ENCODE results near the gene CHPT1.
"Not testable (repeated sequence)": the region's sequence is repeated elsewhere in the genome, so short reads cannot be mapped to it uniquely, and the experiment has no call there.

The CHPT1 gene

GRCh38 chr12:101727098-101727497, 29.7 kb downstream of the CHPT1 start:
- Histone ChIP-seq H3K27ac (no peak overlapping the region), H3K9me3 (ENCODE audit: low read depth, low read length) (no peaks in the 10 kb centered on the region), H3K4me3 (no peak overlapping the region), H3K9ac (ENCODE audit: insufficient read length) (no peak overlapping the region), H3K36me3 (ENCODE audit: insufficient read depth, low read length) (peaks cover 21% of the 10 kb centered on the region)
- TF ChIP-seq POLR2AphosphoS5 (IDR thresholded peaks at IDR 0.05; ENCODE audit: borderline replicate concordance, low read depth, low read length) (no peak), EZH2 (IDR thresholded peaks at IDR 0.05) (no peak), FOXP2 (optimal IDR thresholded peaks at IDR 0.05; ENCODE audit: control extremely low read depth, extremely low read length, insufficient read depth) (no peak)
- DNase-seq (ENCODE audit: low read depth, low spot score) = no peak

- H3K27ac ChIP-seq = no peak overlapping the region
- DNase-seq (ENCODE audit: low read depth, low spot score) = no peak
- H3K36me3 ChIP-seq (ENCODE audit: insufficient read depth, low read length) = peaks cover 21% of the 10 kb centered on the region
- no peak overlapping the region for H3K4me3 ChIP-seq
- no peak for TF ChIP-seq EZH2 (IDR thresholded peaks at IDR 0.05)
- no peak overlapping the region for H3K9ac ChIP-seq (ENCODE audit: insufficient read length)
- no peaks in the 10 kb centered on the region for H3K9me3 ChIP-seq (ENCODE audit: low read depth, low read length)
Measured at GRCh38 chr12:101729842-101730241, 32.4 kb downstream of the CHPT1 start.

- Histone ChIP-seq H3K9me3 (ENCODE audit: low read depth, low read length) (no peaks in the 10 kb centered on the region), H3K9ac (ENCODE audit: insufficient read length) (no peak overlapping the region), H3K27ac (no peak overlapping the region), H3K36me3 (ENCODE audit: insufficient read depth, low read length) (peaks cover 11% of the 10 kb centered on the region), H3K4me3 (no peak overlapping the region)
- DNase-seq (ENCODE audit: low read depth, low spot score) = no peak
- TF ChIP-seq EZH2 (IDR thresholded peaks at IDR 0.05) (no peak), FOXP2 (optimal IDR thresholded peaks at IDR 0.05; ENCODE audit: control extremely low read depth, extremely low read length, insufficient read depth) (no peak), POLR2AphosphoS5 (IDR thresholded peaks at IDR 0.05; ENCODE audit: borderline replicate concordance, low read depth, low read length) (no peak)
Measured at GRCh38 chr12:101732318-101732717, 34.9 kb downstream of the CHPT1 start.

DNA sequence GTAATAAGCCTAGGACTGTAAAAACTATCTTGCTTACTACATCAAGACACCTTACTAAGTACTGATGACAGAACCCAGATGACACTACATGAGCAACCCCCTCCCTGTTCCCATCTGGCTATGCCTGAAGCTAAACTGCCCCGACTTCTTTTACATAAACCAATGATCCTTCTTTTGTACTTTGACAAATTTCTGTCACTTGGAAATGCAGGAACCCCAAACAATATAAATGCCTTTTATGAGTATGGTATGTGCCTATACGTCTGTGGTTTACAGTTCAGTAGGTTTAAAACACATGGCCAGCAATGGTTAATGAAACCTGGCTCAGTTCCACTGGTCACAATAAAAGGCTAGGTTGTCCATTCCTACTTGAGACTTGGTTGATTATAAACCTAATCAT, 35.7 kb downstream of the CHPT1 start:
- no peak for TF ChIP-seq FOXP2 (optimal IDR thresholded peaks at IDR 0.05; ENCODE audit: control extremely low read depth, extremely low read length, insufficient read depth)
- TF ChIP-seq EZH2 (IDR thresholded peaks at IDR 0.05) = no peak
- peaks cover 11% of the 10 kb centered on the region for H3K36me3 ChIP-seq (ENCODE audit: insufficient read depth, low read length)
- DNase-seq (ENCODE audit: low read depth, low spot score) = no peak
- no peaks in the 10 kb centered on the region for H3K9me3 ChIP-seq (ENCODE audit: low read depth, low read length)
- no peak overlapping the region; the same call in 1 of the 2 replicates for H3K27ac ChIP-seq
- no peak overlapping the region for H3K9ac ChIP-seq (ENCODE audit: insufficient read length)
- H3K4me3 ChIP-seq = no peak overlapping the region

DNA sequence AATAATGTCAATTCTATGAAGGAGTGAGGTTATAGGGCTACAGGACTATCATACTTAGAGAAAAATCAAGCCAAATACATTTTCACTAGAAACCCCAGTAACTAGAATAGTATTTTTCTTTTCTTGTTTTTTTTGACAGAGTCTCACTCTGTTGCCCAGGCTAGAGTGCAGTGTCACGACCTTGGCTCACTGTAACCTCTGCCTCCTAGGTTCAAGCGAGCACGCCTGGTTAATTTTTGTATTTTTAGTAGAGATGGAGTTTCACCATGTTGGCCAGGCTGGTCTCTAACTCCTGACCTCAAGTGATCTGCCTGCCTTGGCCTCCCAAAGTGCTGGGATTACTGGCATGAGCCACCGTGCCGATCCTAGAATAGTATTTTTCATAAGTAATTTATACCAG, 37.0 kb downstream of the CHPT1 start:
- DNase-seq (ENCODE audit: low read depth, low spot score); H3K9me3 ChIP-seq (ENCODE audit: low read depth, low read length); H3K9ac ChIP-seq (ENCODE audit: insufficient read length); H3K27ac ChIP-seq; H3K4me3 ChIP-seq: not testable (repeated sequence)
- H3K36me3 ChIP-seq (ENCODE audit: insufficient read depth, low read length) = peaks cover 11% of the 10 kb centered on the region

GRCh38 chr12:101737476-101737875, 40.0 kb downstream of the CHPT1 start:
- Histone ChIP-seq H3K27ac (no peak overlapping the region), H3K9ac (ENCODE audit: insufficient read length) (no peak overlapping the region), H3K9me3 (ENCODE audit: low read depth, low read length) (no peaks in the 10 kb centered on the region), H3K36me3 (ENCODE audit: insufficient read depth, low read length) (peaks cover 4% of the 10 kb centered on the region), H3K4me3 (no peak overlapping the region)
- TF ChIP-seq FOXP2 (optimal IDR thresholded peaks at IDR 0.05; ENCODE audit: control extremely low read depth, extremely low read length, insufficient read depth) (no peak), POLR2AphosphoS5 (IDR thresholded peaks at IDR 0.05; ENCODE audit: borderline replicate concordance, low read depth, low read length) (no peak), EZH2 (IDR thresholded peaks at IDR 0.05) (no peak)
- DNase-seq (ENCODE audit: low read depth, low spot score) = no peak

GRCh38 chr12:101738920-101739665, 41.7 kb downstream of the CHPT1 start, which contains the start of gene SYCP3:
Gene SYCP3, minus strand, starts transcription at chr12:101739462. Its CDS starts 1,527 bp downstream, at chr12:101737935.
- Histone ChIP-seq H3K9ac (ENCODE audit: insufficient read length) (no peak within 1 kb of the TSS), H3K9me3 (ENCODE audit: low read depth, low read length) (no peaks in the 10 kb centered on the region), H3K27ac (no peak within 1 kb of the TSS), H3K36me3 (ENCODE audit: insufficient read depth, low read length) (peaks cover 7% of the 10 kb centered on the region), H3K4me3 (no peak within 1 kb of the TSS)
- no peak for TF ChIP-seq FOXP2 (optimal IDR thresholded peaks at IDR 0.05; ENCODE audit: control extremely low read depth, extremely low read length, insufficient read depth)
- TF ChIP-seq EZH2 (IDR thresholded peaks at IDR 0.05) = no peak
- no peak for TF ChIP-seq POLR2AphosphoS5 (IDR thresholded peaks at IDR 0.05; ENCODE audit: borderline replicate concordance, low read depth, low read length)
- DNase-seq (ENCODE audit: low read depth, low spot score) = no peak

GRCh38 chr12:101740566-101740965, 43.1 kb downstream of the CHPT1 start:
- Histone ChIP-seq H3K36me3 (ENCODE audit: insufficient read depth, low read length) (peaks cover 15% of the 10 kb centered on the region), H3K9ac (ENCODE audit: insufficient read length) (no peak overlapping the region), H3K9me3 (ENCODE audit: low read depth, low read length) (no peaks in the 10 kb centered on the region), H3K4me3 (no peak overlapping the region), H3K27ac (no peak overlapping the region)
- DNase-seq (ENCODE audit: low read depth, low spot score) = no peak
- TF ChIP-seq EZH2 (IDR thresholded peaks at IDR 0.05) (no peak), POLR2AphosphoS5 (IDR thresholded peaks at IDR 0.05; ENCODE audit: borderline replicate concordance, low read depth, low read length) (no peak), FOXP2 (optimal IDR thresholded peaks at IDR 0.05; ENCODE audit: control extremely low read depth, extremely low read length, insufficient read depth) (no peak)

DNA sequence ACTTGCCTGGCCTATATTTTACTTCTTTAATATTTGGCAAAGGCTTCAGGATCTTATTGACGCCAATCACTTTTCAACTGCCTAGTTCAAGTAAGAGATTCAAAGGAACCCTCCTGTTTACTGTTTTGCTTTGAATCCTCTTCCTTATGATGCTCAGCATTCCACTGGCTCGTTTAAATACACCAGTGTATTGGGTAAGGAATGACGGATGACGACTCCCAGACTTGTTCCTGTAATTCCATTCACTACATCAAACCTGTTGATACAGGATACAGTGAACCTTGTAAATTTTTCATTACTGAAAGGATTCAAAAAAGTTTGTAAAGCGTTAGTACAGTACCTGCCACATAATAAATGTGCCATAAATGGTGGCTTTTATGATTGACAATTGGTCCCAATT, 43.5 kb downstream of the CHPT1 start:
- Histone ChIP-seq H3K9me3 (ENCODE audit: low read depth, low read length) (no peaks in the 10 kb centered on the region), H3K27ac (no peak overlapping the region), H3K36me3 (ENCODE audit: insufficient read depth, low read length) (peaks cover 16% of the 10 kb centered on the region), H3K4me3 (no peak overlapping the region), H3K9ac (ENCODE audit: insufficient read length) (no peak overlapping the region)
- no peak for TF ChIP-seq FOXP2 (optimal IDR thresholded peaks at IDR 0.05; ENCODE audit: control extremely low read depth, extremely low read length, insufficient read depth)
- no peak for TF ChIP-seq POLR2AphosphoS5 (IDR thresholded peaks at IDR 0.05; ENCODE audit: borderline replicate concordance, low read depth, low read length)
- TF ChIP-seq EZH2 (IDR thresholded peaks at IDR 0.05) = no peak
- DNase-seq (ENCODE audit: low read depth, low spot score) = no peak
